HG02870 (cell line): ENCODE measurements around the gene FOXP2.
"Not testable (repeated sequence)": the region's sequence is repeated elsewhere in the genome, so short reads cannot be mapped to it uniquely, and the experiment has no call there.

Source experiments
- ATAC-seq: cut with Tn5 transposase; IDR thresholded peaks from one replicate; pipeline ENCODE4 v1.9.1; 2021; ENCODE audit warnings: mild to moderate bottlenecking, moderate library complexity; ENCODE audit not compliant: unreplicated experiment

The FOXP2 gene

GRCh38 chr7:114419441-114420272, 5.0 kb downstream of the FOXP2 start:
- ATAC-seq: no peak

- ATAC-seq: no peak
Measured at GRCh38 chr7:114422507-114423501, 8.2 kb downstream of the FOXP2 start.

- ATAC-seq: no peak
Measured at GRCh38 chr7:114426382-114426781, 11.8 kb downstream of the FOXP2 start.

GRCh38 chr7:114426824-114427223, 12.2 kb downstream of the FOXP2 start:
- ATAC-seq: no peak

- ATAC-seq: no peak
Measured at GRCh38 chr7:114428211-114428610, 13.6 kb downstream of the FOXP2 start.

- ATAC-seq: no peak
Measured at GRCh38 chr7:114431189-114431588, 16.6 kb downstream of the FOXP2 start.

- no peak for ATAC-seq
Measured at GRCh38 chr7:114432061-114432460, 17.4 kb downstream of the FOXP2 start.

GRCh38 chr7:114432703-114433102, 18.1 kb downstream of the FOXP2 start:
- ATAC-seq: no peak

- ATAC-seq: no peak
Measured at GRCh38 chr7:114439581-114439980, 25.0 kb downstream of the FOXP2 start.

GRCh38 chr7:114440927-114441326, 26.3 kb downstream of the FOXP2 start:
- ATAC-seq: not testable (repeated sequence)

- no peak for ATAC-seq
Measured at GRCh38 chr7:114444196-114444595, 29.6 kb downstream of the FOXP2 start.

GRCh38 chr7:114450431-114450830, 35.8 kb downstream of the FOXP2 start:
- no peak for ATAC-seq

- no peak for ATAC-seq
Measured at GRCh38 chr7:114459574-114459973, 45.0 kb downstream of the FOXP2 start.

- ATAC-seq: no peak
Measured at GRCh38 chr7:114460021-114460420, 45.4 kb downstream of the FOXP2 start.

- ATAC-seq: no peak
Measured at GRCh38 chr7:114466917-114467316, 52.3 kb downstream of the FOXP2 start.

- peak; percentile 54 for ATAC-seq
Measured at GRCh38 chr7:114468844-114469243, 54.2 kb downstream of the FOXP2 start.

- no peak for ATAC-seq
Measured at GRCh38 chr7:114472896-114473512, 58.4 kb downstream of the FOXP2 start.

GRCh38 chr7:114478384-114478783, 63.8 kb downstream of the FOXP2 start:
- peak; percentile 66 for ATAC-seq

- ATAC-seq: no peak
Measured at GRCh38 chr7:114481999-114482398, 67.4 kb downstream of the FOXP2 start.

GRCh38 chr7:114484226-114484625, 69.6 kb downstream of the FOXP2 start:
- ATAC-seq: no peak

- no peak for ATAC-seq
Measured at GRCh38 chr7:114487174-114487573, 72.6 kb downstream of the FOXP2 start.
